Endothelial cell of umbilical vein (primary cell): ENCODE data around the gene CLRN3. TPM values are rescaled to one million over a fixed set of nuclear protein-coding genes. Genes with fewer than 3 reads are reported as not detected.

ENCODE experiments used
- BruUV-seq: library from RNA; stranded (reverse); fragments of 400-500 nt; replicated peaks from 2 replicates; lab custom pipeline; 2021; lab: Mats Ljungman, UMichigan
- CTCF ChIA-PET: fragments of 300-600, 350-600 bp; sonication (Branson Sonifier 250); formaldehyde crosslinking; loops from one replicate; lab custom pipeline; 2021; ENCODE audit warnings: antibody characterized with exemption, inconsistent platforms; lab: Charles Lee
- POLR2A ChIA-PET: fragments of 300-600, 350-600 bp; sonication (Branson Sonifier 250); formaldehyde crosslinking; loops from one replicate; lab custom pipeline; 2021; ENCODE audit warnings: antibody characterized with exemption, inconsistent platforms; lab: Charles Lee
- DNase-seq: peaks from one replicate; pipeline ENCODE4 v3.0.0-alpha.2; 2011; ENCODE audit warnings: low read depth, low spot score
- FAIRE-seq: peaks from 2 replicates; lab custom pipeline; 2011; peaks lifted over from hg19 to GRCh38; lab: Jason Lieb, UNC
- H2AFZ ChIP-seq: 2 replicates; pipeline ENCODE4 v1.6.0; 2012; ENCODE audit warnings: low read depth, low read length, control low read depth, inconsistent platforms
- H3K27ac ChIP-seq: 2 replicates; pipeline ENCODE4 v1.5.1; 2011; ENCODE audit warnings: low read depth, mild to moderate bottlenecking, control low read depth, low read length, moderate library complexity; ENCODE audit not compliant: insufficient read depth
- H3K27me3 ChIP-seq, 2 experiments: 2 replicates each; pipeline versions ENCODE4 v1.6.0 to v1.6.1; 2011; ENCODE audit warnings: low read length in 2 of 2, mixed read lengths in 1 of 2; ENCODE audit not compliant: control insufficient read depth in 2 of 2, insufficient read depth in 2 of 2
- H3K36me3 ChIP-seq, 2 experiments: 2 replicates in 1 of 2; 3 replicates in 1 of 2; pipeline ENCODE4 v1.5.1; 2011; ENCODE audit warnings: low read length in 2 of 2, mild to moderate bottlenecking in 1 of 2, moderate library complexity in 1 of 2; ENCODE audit not compliant: control insufficient read depth in 2 of 2, insufficient read depth in 2 of 2; ENCODE audit errors: extremely low read depth in 1 of 2
- H3K4me1 ChIP-seq: 3 replicates; pipeline ENCODE4 v1.5.1; 2011; ENCODE audit warnings: mild to moderate bottlenecking, low read length; ENCODE audit not compliant: control insufficient read depth, insufficient read depth; ENCODE audit errors: extremely low read depth
- H3K4me2 ChIP-seq: 2 replicates; pipeline ENCODE4 v1.6.1; 2011; ENCODE audit warnings: low read length, control low read depth, mixed read lengths; ENCODE audit not compliant: insufficient read depth
- H3K4me3 ChIP-seq, 3 experiments: fragments of 200-600 bp in 1 of 3; sonication (generic), shearing (Covaris generic) in 1 of 3; replicated peaks in 1 of 3; 2 replicates each; pipeline ENCODE4 v1.5.1; 2011 to 2016; ENCODE audit warnings: control low read depth in 3 of 3, low read length in 3 of 3, mild to moderate bottlenecking in 2 of 3, inconsistent platforms in 1 of 3, low read depth in 1 of 3, moderate library complexity in 1 of 3; ENCODE audit not compliant: insufficient read depth in 1 of 3
- H3K79me2 ChIP-seq: 2 replicates; pipeline ENCODE4 v1.6.0; 2012; ENCODE audit warnings: low read length, inconsistent platforms; ENCODE audit not compliant: control insufficient read depth, insufficient read depth
- H3K9ac ChIP-seq: replicated peaks from 2 replicates; pipeline ENCODE3; 2011; ENCODE audit warnings: low read length, control low read depth; ENCODE audit not compliant: insufficient read depth; ENCODE audit errors: extremely low read depth
- H3K9me1 ChIP-seq: replicated peaks from 3 replicates; pipeline ENCODE4 v1.6.0; 2011; ENCODE audit warnings: mild to moderate bottlenecking, low read length; ENCODE audit not compliant: control insufficient read depth, insufficient read depth; ENCODE audit errors: extremely low read depth
- H3K9me3 ChIP-seq: replicated peaks from 2 replicates; pipeline ENCODE4 v1.5.1; 2012; ENCODE audit warnings: low read length, inconsistent platforms; ENCODE audit not compliant: control insufficient read depth, insufficient read depth
- H4K20me1 ChIP-seq: replicated peaks from 2 replicates; pipeline ENCODE3; 2011; ENCODE audit warnings: mild to moderate bottlenecking, low read length; ENCODE audit not compliant: control insufficient read depth, insufficient read depth; ENCODE audit errors: extremely low read depth
- EZH2 ChIP-seq: IDR thresholded peaks from 2 replicates; pipeline ENCODE4 v1.6.1; 2012; ENCODE audit warnings: borderline replicate concordance, low read depth, mild to moderate bottlenecking, moderate library complexity, low read length, inconsistent platforms; ENCODE audit not compliant: severe bottlenecking
- GATA2 ChIP-seq: IDR thresholded peaks from 2 replicates; pipeline ENCODE4 v1.7.0; 2011; ENCODE audit warnings: low read depth, mild to moderate bottlenecking, moderate library complexity, mixed read lengths, low read length; ENCODE audit not compliant: insufficient read length, insufficient read depth
- JUN ChIP-seq: IDR thresholded peaks from 2 replicates; pipeline ENCODE4 v1.6.1; 2011; ENCODE audit warnings: borderline replicate concordance, low read depth; ENCODE audit not compliant: insufficient read length, insufficient read depth
- MAX ChIP-seq: IDR thresholded peaks from 2 replicates; pipeline ENCODE4 v1.6.1; 2011; ENCODE audit not compliant: insufficient read depth, insufficient read length
- MYC ChIP-seq: IDR thresholded peaks from one replicate; pipeline ENCODE4 v1.6.1; 2011; ENCODE audit warnings: mild to moderate bottlenecking, low read depth, low read length
- POLR2A ChIP-seq: IDR thresholded peaks from 2 replicates; pipeline ENCODE4 v1.6.1; 2012; ENCODE audit warnings: low read depth, mild to moderate bottlenecking, control low read depth, low read length
- POLR2AphosphoS5 ChIP-seq: IDR thresholded peaks from 2 replicates; pipeline ENCODE4 v1.6.1; 2012; ENCODE audit warnings: low read depth, mild to moderate bottlenecking, control low read depth, low read length, moderate library complexity; ENCODE audit not compliant: insufficient read depth
- dilution Hi-C: fragments of 300-500 bp; cut with MboI; formaldehyde crosslinking; loops from one replicate; pipeline ENCODE4 v1.15.0; 2019; ENCODE audit warnings: low sequenced_read_pairs; ENCODE audit not compliant: extremely low pct_ligation_motif_present
- intact Hi-C: fragments of 100-400 bp; cut with micrococcal nuclease; formaldehyde crosslinking; loops from one replicate; pipeline ENCODE4 v1.10.0; 2022
- polyA plus RNA-seq, 4 experiments: library from polyadenylated mRNA; depleted of rRNA in 3 of 4; stranded (reverse) in 3 of 4; unstranded in 1 of 4; fragments of >200 nt; gene quantifications; 2 replicates each; pipeline versions ENCODE4 v1.2.1 to v1.2.3, GENCODE V29; 2011 to 2012; ENCODE audit warnings: missing spikeins in 1 of 4
- total RNA-seq: library from RNA; stranded (reverse); gene quantifications from 2 replicates; pipeline ENCODE4 v1.2.3, GENCODE V29; 2021

The CLRN3 gene
- total and polyA plus RNA-seq, 2 donors (not counting 3 experiments of a cell fraction or from before 2014, with no cell fraction given): 0.07 TPM; not detected in 1

GRCh38 chr10:127874671-127875448, 17.9 kb downstream of the CLRN3 start:
- TF ChIP-seq POLR2AphosphoS5 (no peak), MYC (no peak), MAX (no peak), EZH2 (no peak), GATA2 (no peak), POLR2A (no peak), JUN (no peak)
- Histone ChIP-seq H3K9ac (no peak overlapping the region), H3K9me1 (no peaks in the 10 kb centered on the region), H3K4me3 (no peak overlapping the region), H3K79me2 (no peaks in the 10 kb centered on the region), H3K27ac (no peak overlapping the region), H3K9me3 (no peaks in the 10 kb centered on the region), H4K20me1 (no peaks in the 10 kb centered on the region), H3K4me2 (no peak overlapping the region), H3K4me1 (peaks cover 5% of the 10 kb centered on the region), H2AFZ (no peak overlapping the region), H3K27me3 (peaks cover 0 to 2% of the 10 kb centered on the region in 2 experiments), H3K36me3 (no peaks in the 10 kb centered on the region)
- ChIA-PET CTCF (interaction anchor here (1.1 to 2.8 kb wide), 3 partner anchors 137 to 276 kb away, joined by 3 to 18 read pairs (median 8); no protein-coding TSS in a partner anchor), POLR2A (no interaction called here)
- dilution Hi-C loops (no loop called here), intact Hi-C loops (no loop called here)
- no peak for FAIRE-seq
- no peak for DNase-seq
- BruUV-seq: no TSS peak
